ENCODE measurements around the gene RPS16.

DNA sequence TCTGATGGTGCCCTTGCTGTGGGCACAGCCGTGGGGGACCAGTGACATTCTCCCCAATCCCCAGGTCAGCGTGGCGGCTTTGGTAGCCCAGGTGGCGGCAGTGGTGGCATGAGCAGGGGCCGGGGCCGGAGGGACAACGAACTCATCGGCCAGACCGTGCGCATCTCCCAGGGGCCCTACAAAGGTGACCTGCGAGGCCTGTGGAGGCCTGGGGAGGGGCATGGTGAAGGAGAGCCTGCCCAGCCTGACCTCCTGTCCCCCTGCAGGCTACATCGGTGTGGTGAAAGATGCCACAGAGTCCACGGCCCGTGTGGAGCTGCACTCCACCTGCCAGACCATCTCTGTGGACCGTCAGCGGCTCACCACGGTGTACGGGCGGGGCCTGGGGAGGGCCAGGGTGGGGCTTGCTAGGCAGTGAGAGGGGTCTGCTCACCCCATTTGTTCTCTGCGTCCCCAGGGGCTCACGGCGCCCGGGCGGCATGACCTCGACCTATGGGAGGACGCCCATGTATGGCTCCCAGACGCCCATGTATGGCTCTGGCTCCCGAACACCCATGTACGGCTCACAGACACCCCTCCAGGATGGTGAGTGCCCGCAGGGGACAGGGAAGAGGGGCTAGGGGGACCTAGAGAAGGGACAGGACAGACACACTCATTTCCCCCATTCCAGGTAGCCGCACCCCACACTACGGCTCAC, 37.1 kb upstream of the RPS16 start:
- TF ChIP-seq, protein P1, sequence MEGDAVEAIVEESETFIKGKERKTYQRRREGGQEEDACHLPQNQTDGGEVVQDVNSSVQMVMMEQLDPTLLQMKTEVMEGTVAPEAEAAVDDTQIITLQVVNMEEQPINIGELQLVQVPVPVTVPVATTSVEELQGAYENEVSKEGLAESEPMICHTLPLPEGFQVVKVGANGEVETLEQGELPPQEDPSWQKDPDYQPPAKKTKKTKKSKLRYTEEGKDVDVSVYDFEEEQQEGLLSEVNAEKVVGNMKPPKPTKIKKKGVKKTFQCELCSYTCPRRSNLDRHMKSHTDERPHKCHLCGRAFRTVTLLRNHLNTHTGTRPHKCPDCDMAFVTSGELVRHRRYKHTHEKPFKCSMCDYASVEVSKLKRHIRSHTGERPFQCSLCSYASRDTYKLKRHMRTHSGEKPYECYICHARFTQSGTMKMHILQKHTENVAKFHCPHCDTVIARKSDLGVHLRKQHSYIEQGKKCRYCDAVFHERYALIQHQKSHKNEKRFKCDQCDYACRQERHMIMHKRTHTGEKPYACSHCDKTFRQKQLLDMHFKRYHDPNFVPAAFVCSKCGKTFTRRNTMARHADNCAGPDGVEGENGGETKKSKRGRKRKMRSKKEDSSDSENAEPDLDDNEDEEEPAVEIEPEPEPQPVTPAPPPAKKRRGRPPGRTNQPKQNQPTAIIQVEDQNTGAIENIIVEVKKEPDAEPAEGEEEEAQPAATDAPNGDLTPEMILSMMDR (IDR thresholded peaks at IDR 0.05; ENCODE audit: poor library complexity) = no peak
- TF ChIP-seq EZH2 (IDR thresholded peaks at IDR 0.05; ENCODE audit: borderline replicate concordance) (no peak), EZH2phosphoT487 (IDR thresholded peaks at IDR 0.05; ENCODE audit: low read depth, severe bottlenecking, unreplicated experiment) (no peak)

Data from hepatocyte (in vitro differentiated cells).